GM12891 (cell line): ENCODE data around the gene STIMATE.

Source experiments
- PAX5 ChIP-seq: IDR thresholded peaks from 2 replicates; pipeline ENCODE4 v1.6.1; 2011; ENCODE audit warnings: low read length, moderate library complexity, mild to moderate bottlenecking; ENCODE audit not compliant: insufficient read depth, severe bottlenecking
- POLR2A ChIP-seq: IDR thresholded peaks from 2 replicates; pipeline ENCODE4 v1.6.1; 2011; ENCODE audit warnings: low read depth, low read length, control low read depth
- POLR2AphosphoS5 ChIP-seq: IDR thresholded peaks from 2 replicates; pipeline ENCODE4 v1.6.1; 2011; ENCODE audit warnings: low read depth, low read length, control low read depth
- POU2F2 ChIP-seq: IDR thresholded peaks from 2 replicates; pipeline ENCODE4 v1.6.1; 2011; ENCODE audit warnings: low read depth, mild to moderate bottlenecking, control low read depth, low read length, moderate library complexity
- SPI1 ChIP-seq: IDR thresholded peaks from 2 replicates; pipeline ENCODE4 v1.6.1; 2011; ENCODE audit warnings: low read depth, low read length, control low read depth

- TF ChIP-seq POLR2AphosphoS5 (no peak), POLR2A (no peak), POU2F2 (no peak), SPI1 (no peak), PAX5 (no peak)
Observed at GRCh38 chr3:52873433-52874159, 23.8 kb downstream of the STIMATE start.
